ENCODE results near the gene SELPLG.
A peak's percentile ranks its signal among the peaks of the same experiment; 100 is the strongest.

- TF ChIP-seq CTCF (conservative IDR thresholded peaks at IDR 0.05; ENCODE audit: low read depth, low read length) (no peak), RCOR1 (IDR thresholded peaks at IDR 0.05; ENCODE audit: insufficient replicate concordance, low read length) (no peak), CHD1 (IDR thresholded peaks at IDR 0.05; ENCODE audit: low read depth, low read length) (no peak), POLR2A (IDR thresholded peaks at IDR 0.05; ENCODE audit: low read depth, low read length) (no peak), RFX5 (IDR thresholded peaks at IDR 0.05; ENCODE audit: low read depth, low read length) (no peak), MXI1 (IDR thresholded peaks at IDR 0.05; ENCODE audit: borderline replicate concordance, low read depth, low read length) (no peak), MAFK (IDR thresholded peaks at IDR 0.05; ENCODE audit: low read depth, low read length) (no peak), RAD21 (IDR thresholded peaks at IDR 0.05; ENCODE audit: low read length) (no peak), SMC3 (IDR thresholded peaks at IDR 0.05; ENCODE audit: low read depth, low read length) (no peak), CEBPB (IDR thresholded peaks at IDR 0.05; ENCODE audit: low read depth, low read length) (0 out of 2 replicates have a peak, but pooled peaks have one; percentile 27), MAZ (IDR thresholded peaks at IDR 0.05; ENCODE audit: borderline replicate concordance, low read depth, low read length) (peak; percentile 31; the same call in 1 of the 2 replicates)
- TF ChIP-seq, protein P1, sequence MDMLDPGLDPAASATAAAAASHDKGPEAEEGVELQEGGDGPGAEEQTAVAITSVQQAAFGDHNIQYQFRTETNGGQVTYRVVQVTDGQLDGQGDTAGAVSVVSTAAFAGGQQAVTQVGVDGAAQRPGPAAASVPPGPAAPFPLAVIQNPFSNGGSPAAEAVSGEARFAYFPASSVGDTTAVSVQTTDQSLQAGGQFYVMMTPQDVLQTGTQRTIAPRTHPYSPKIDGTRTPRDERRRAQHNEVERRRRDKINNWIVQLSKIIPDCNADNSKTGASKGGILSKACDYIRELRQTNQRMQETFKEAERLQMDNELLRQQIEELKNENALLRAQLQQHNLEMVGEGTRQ (IDR thresholded peaks at IDR 0.05; ENCODE audit: low read depth, low read length): no peak
- TF ChIP-seq, protein P2, sequence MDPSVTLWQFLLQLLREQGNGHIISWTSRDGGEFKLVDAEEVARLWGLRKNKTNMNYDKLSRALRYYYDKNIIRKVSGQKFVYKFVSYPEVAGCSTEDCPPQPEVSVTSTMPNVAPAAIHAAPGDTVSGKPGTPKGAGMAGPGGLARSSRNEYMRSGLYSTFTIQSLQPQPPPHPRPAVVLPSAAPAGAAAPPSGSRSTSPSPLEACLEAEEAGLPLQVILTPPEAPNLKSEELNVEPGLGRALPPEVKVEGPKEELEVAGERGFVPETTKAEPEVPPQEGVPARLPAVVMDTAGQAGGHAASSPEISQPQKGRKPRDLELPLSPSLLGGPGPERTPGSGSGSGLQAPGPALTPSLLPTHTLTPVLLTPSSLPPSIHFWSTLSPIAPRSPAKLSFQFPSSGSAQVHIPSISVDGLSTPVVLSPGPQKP (IDR thresholded peaks at IDR 0.05; ENCODE audit: borderline replicate concordance, low read depth, low read length): no peak
These were observed 3.7 kb downstream of the SELPLG start for GRCh38 chr12:108629824-108630476.

Measured in IMR-90 (cell line).